T-cell (primary cell): ENCODE results near the gene RHOXF1. TPM values are rescaled to one million over a fixed set of nuclear protein-coding genes. Genes with fewer than 3 reads are reported as not detected.
"Not testable (repeated sequence)": the region's sequence is repeated elsewhere in the genome, so short reads cannot be mapped to it uniquely, and the experiment has no call there.

Experiments used
- ATAC-seq, 4 experiments: fragments of 200-7000 bp in 3 of 4; fragments of 150-1000 bp in 1 of 4; cut with Tn5 transposase; replicated peaks in 1 of 4; 1 replicate in 3 of 4; 2 replicates in 1 of 4; pipeline ENCODE4 v1.10.0; 2021; ENCODE audit warnings: moderate library complexity in 3 of 4, mild to moderate bottlenecking in 2 of 4, moderate number of reproducible peaks in 1 of 4
- CTCF ChIA-PET, 2 donors: fragments of 300-600 bp; sonication (Branson Sonifier 250); formaldehyde crosslinking; loops; one replicate each; lab custom pipeline; 2022; ENCODE audit warnings: antibody characterized with exemption in 2 of 2; lab: Charles Lee
- POLR2A ChIA-PET, 2 donors: fragments of 300-600 bp; sonication (Branson Sonifier 250); formaldehyde crosslinking; loops; one replicate each; lab custom pipeline; 2022; ENCODE audit warnings: antibody characterized with exemption in 2 of 2; lab: Charles Lee
- DNase-seq, 35 experiments: peaks; one replicate each; pipeline versions ENCODE4 v3.0.0 to v3.0.0-alpha.2; 2013 to 2023
- H3K27ac ChIP-seq: one replicate; pipeline ENCODE4 v1.5.1; 2013; ENCODE audit warnings: low read length
- H3K27me3 ChIP-seq, 2 experiments: replicated peaks in 1 of 2; 1 replicate in 1 of 2; 2 replicates in 1 of 2; pipeline versions ENCODE4 v1.6.1 to v1.7.0; 2013; ENCODE audit warnings: low read length in 1 of 2, mixed read lengths in 1 of 2; ENCODE audit not compliant: control insufficient read depth in 2 of 2, insufficient read depth in 2 of 2; ENCODE audit errors: extremely low read depth in 1 of 2
- H3K36me3 ChIP-seq, 2 donors: 1 replicate in 1 of 2; 2 replicates in 1 of 2; pipeline versions ENCODE4 v1.6.1 to v1.7.0; 2013; ENCODE audit warnings: low read length in 1 of 2; ENCODE audit not compliant: control insufficient read depth in 2 of 2, insufficient read depth in 1 of 2; ENCODE audit errors: extremely low read depth in 1 of 2
- H3K4me1 ChIP-seq, 2 experiments: 1 replicate in 1 of 2; 2 replicates in 1 of 2; pipeline versions ENCODE4 v1.6.1 to v1.7.0; 2013; ENCODE audit warnings: low read length in 2 of 2, mixed read lengths in 1 of 2; ENCODE audit not compliant: insufficient read depth in 2 of 2, control insufficient read depth in 1 of 2; ENCODE audit errors: extremely low read depth in 1 of 2
- H3K4me3 ChIP-seq, 2 donors: 1 replicate in 1 of 2; 2 replicates in 1 of 2; pipeline versions ENCODE4 v1.5.1 to v1.7.0; 2013; ENCODE audit warnings: mild to moderate bottlenecking in 2 of 2, low read length in 1 of 2, moderate library complexity in 1 of 2; ENCODE audit not compliant: control insufficient read depth in 1 of 2; ENCODE audit errors: extremely low read depth in 1 of 2
- H3K9me3 ChIP-seq: 2 replicates; pipeline ENCODE4 v1.7.0; 2013
- H3K27ac Mint-ChIP-seq, 2 donors: one replicate each; pipeline ENCODE4 v1.8.0; 2020 to 2021; ENCODE audit warnings: mild to moderate bottlenecking in 2 of 2, mixed read lengths in 2 of 2
- H3K27me3 Mint-ChIP-seq, 2 donors: one replicate each; pipeline ENCODE4 v1.8.0; 2021 to 2022; ENCODE audit warnings: mixed read lengths in 2 of 2
- H3K36me3 Mint-ChIP-seq: one replicate; pipeline ENCODE4 v1.8.0; 2021; ENCODE audit warnings: mixed read lengths
- H3K4me1 Mint-ChIP-seq, 3 donors: one replicate each; pipeline ENCODE4 v1.8.0; 2020 to 2022; ENCODE audit warnings: mixed read lengths in 3 of 3, mild to moderate bottlenecking in 1 of 3
- H3K4me3 Mint-ChIP-seq, 3 donors: one replicate each; pipeline ENCODE4 v1.8.0; 2020 to 2022; ENCODE audit warnings: mild to moderate bottlenecking in 3 of 3, mixed read lengths in 3 of 3, moderate library complexity in 3 of 3
- H3K9me3 Mint-ChIP-seq, 3 donors: one replicate each; pipeline ENCODE4 v1.8.0; 2020 to 2022; ENCODE audit warnings: mixed read lengths in 3 of 3
- WGBS: methylation state at CpG from one replicate; pipeline ENCODE4 v1.1.5; 2013; ENCODE audit warnings: missing lambda C conversion rate; ENCODE audit not compliant: insufficient coverage; 5-methylcytosine and 5-hydroxymethylcytosine counted together
- total RNA-seq, 35 experiments: library from RNA in 6 of 35; stranded (reverse) in 6 of 35; fragments of 120-200 nt in 1 of 35; gene quantifications; one replicate each; pipeline versions ENCODE4 v1.2.1 to v1.2.4 and lab custom pipeline; 2013 to 2026

The RHOXF1 gene
- total RNA-seq (1 to 10 TPM in 2 of 5 donors, under 1 TPM in 3; 0.60 to 1.5 (median 0.85) TPM), total RNA-seq (lab: John Stamatoyannopoulos, UW) (0 to 3.3 (median 0.60) reads per million in 29 experiments)
- 0.74 TPM for total RNA-seq (2013)

- no peaks in the 10 kb centered on the region for H3K36me3 ChIP-seq
- ChIA-PET CTCF (no interaction called here), POLR2A (interaction anchor here in 1 of 2 donors (0.6 kb wide), 1 partner anchor 241 kb away, joined by 14 read pairs; no protein-coding TSS in a partner anchor)
- Mint-ChIP-seq H3K4me1 (no peaks in the 10 kb centered on the region), H3K4me3 (no peak within 1 kb of the TSS), H3K27me3 (peaks cover 0 to 9% of the 10 kb centered on the region in 2 donors), H3K36me3 (no peaks in the 10 kb centered on the region), H3K27ac (no peak within 1 kb of the TSS), H3K9me3 (no peaks in the 10 kb centered on the region)
- no peak for DNase-seq
- no peaks in the 10 kb centered on the region for H3K4me1 ChIP-seq
- no peaks in the 10 kb centered on the region for H3K9me3 ChIP-seq
- WGBS, result 95% methylated on average over 29 of the region's 35 CpGs
- no peaks in the 10 kb centered on the region for H3K27me3 ChIP-seq
- no peak within 1 kb of the TSS for H3K4me3 ChIP-seq
- ATAC-seq, result no peak
- no peak within 1 kb of the TSS for H3K27ac ChIP-seq
Observed at GRCh38 chrX:120115438-120115963, at the start of gene RHOXF1. RHOXF1 (minus strand) TSS chrX:120115913; CDS start chrX:120115862, 51 bp downstream.

GRCh38 chrX:120159086-120159485 lies 43.4 kb upstream of the RHOXF1 start:
- CTCF ChIA-PET, ATAC-seq, POLR2A ChIA-PET, H3K36me3 ChIP-seq, H3K9me3 Mint-ChIP-seq, H3K27ac Mint-ChIP-seq, H3K4me3 Mint-ChIP-seq, H3K27me3 ChIP-seq, H3K4me1 Mint-ChIP-seq, H3K9me3 ChIP-seq, H3K27ac ChIP-seq, H3K4me3 ChIP-seq, DNase-seq, H3K4me1 ChIP-seq, H3K27me3 Mint-ChIP-seq, H3K36me3 Mint-ChIP-seq: not testable (repeated sequence)
- no CpG with 5 or more reads among the region's 33 CpGs for WGBS

- H3K4me1 ChIP-seq, H3K27me3 ChIP-seq, H3K27ac Mint-ChIP-seq, H3K4me3 ChIP-seq, H3K9me3 Mint-ChIP-seq, H3K4me3 Mint-ChIP-seq, ATAC-seq, H3K27ac ChIP-seq, H3K36me3 ChIP-seq, DNase-seq, H3K9me3 ChIP-seq, H3K4me1 Mint-ChIP-seq, H3K27me3 Mint-ChIP-seq, CTCF ChIA-PET, H3K36me3 Mint-ChIP-seq, POLR2A ChIA-PET: not testable (repeated sequence)
- WGBS, result no CpG with 5 or more reads among the region's 15 CpGs
Observed at GRCh38 chrX:120158313-120158712, 42.6 kb upstream of the RHOXF1 start, which contains the start of gene RHOXF2. RHOXF2 (plus strand) TSS chrX:120158613; CDS start chrX:120158751, 138 bp downstream.

GRCh38 chrX:120150109-120150744 lies 34.5 kb upstream of the RHOXF1 start:
- H3K4me3 ChIP-seq, H3K36me3 ChIP-seq, DNase-seq, H3K4me3 Mint-ChIP-seq, H3K27me3 Mint-ChIP-seq, H3K27me3 ChIP-seq, H3K36me3 Mint-ChIP-seq, H3K27ac Mint-ChIP-seq, CTCF ChIA-PET, H3K9me3 ChIP-seq, ATAC-seq, H3K4me1 ChIP-seq, POLR2A ChIA-PET, H3K27ac ChIP-seq, H3K9me3 Mint-ChIP-seq: not testable (repeated sequence)
- H3K4me1 Mint-ChIP-seq, result peaks cover 10 to 14% (median 10%) of the 10 kb centered on the region in 3 donors
- no CpG with 5 or more reads among the region's 12 CpGs for WGBS

GRCh38 chrX:120147537-120147936 lies 31.8 kb upstream of the RHOXF1 start:
- Mint-ChIP-seq H3K36me3 (peaks cover 5% of the 10 kb centered on the region), H3K4me3 (no peak overlapping the region), H3K27me3 (peaks cover 0 to 8% of the 10 kb centered on the region in 2 donors), H3K4me1 (peaks cover 12 to 26% (median 25%) of the 10 kb centered on the region in 3 donors), H3K27ac (no peak overlapping the region), H3K9me3 (no peaks in the 10 kb centered on the region)
- ATAC-seq (no peak), DNase-seq (no peak)
- POLR2A ChIA-PET, result no interaction called here
- H3K27ac ChIP-seq, result no peak overlapping the region
- peaks cover 2 to 9% of the 10 kb centered on the region in 2 experiments for H3K4me1 ChIP-seq
- H3K9me3 ChIP-seq, result no peaks in the 10 kb centered on the region
- WGBS, result 100% methylated on average over 1 of the region's 8 CpGs
- no peaks in the 10 kb centered on the region for H3K36me3 ChIP-seq
- no peaks in the 10 kb centered on the region for H3K27me3 ChIP-seq
- H3K4me3 ChIP-seq, result no peak overlapping the region
- CTCF ChIA-PET, result no interaction called here

GRCh38 chrX:120146323-120146722 lies 30.6 kb upstream of the RHOXF1 start:
- H3K27ac Mint-ChIP-seq, result not testable (repeated sequence)

More at GRCh38 chrX:120146323-120146722, 30.6 kb upstream of the RHOXF1 start:
- POLR2A ChIA-PET, result interaction anchor here in 1 of 2 donors (0.6 kb wide), 1 partner anchor 233 kb away, joined by 4 read pairs; no protein-coding TSS in a partner anchor
- H3K4me3 Mint-ChIP-seq, H3K27ac ChIP-seq, H3K4me1 ChIP-seq, H3K27me3 ChIP-seq, DNase-seq, CTCF ChIA-PET, H3K36me3 ChIP-seq, H3K9me3 ChIP-seq, H3K36me3 Mint-ChIP-seq, H3K9me3 Mint-ChIP-seq, ATAC-seq, H3K4me3 ChIP-seq: not testable (repeated sequence)
- WGBS, result 100% methylated on average over 1 of the region's 1 CpG
- H3K27me3 Mint-ChIP-seq, result peaks cover 0 to 11% of the 10 kb centered on the region in 2 donors
- H3K4me1 Mint-ChIP-seq, result peaks cover 12 to 34% (median 25%) of the 10 kb centered on the region in 3 donors
